Measurements from ENCODE around the gene SEMG2.

The SEMG2 gene

GRCh38 chr20:45269056-45269455, 47.9 kb downstream of the SEMG2 start:
- no peak for DNase-seq (ENCODE audit: extremely low spot score)
- TF ChIP-seq, protein P1, sequence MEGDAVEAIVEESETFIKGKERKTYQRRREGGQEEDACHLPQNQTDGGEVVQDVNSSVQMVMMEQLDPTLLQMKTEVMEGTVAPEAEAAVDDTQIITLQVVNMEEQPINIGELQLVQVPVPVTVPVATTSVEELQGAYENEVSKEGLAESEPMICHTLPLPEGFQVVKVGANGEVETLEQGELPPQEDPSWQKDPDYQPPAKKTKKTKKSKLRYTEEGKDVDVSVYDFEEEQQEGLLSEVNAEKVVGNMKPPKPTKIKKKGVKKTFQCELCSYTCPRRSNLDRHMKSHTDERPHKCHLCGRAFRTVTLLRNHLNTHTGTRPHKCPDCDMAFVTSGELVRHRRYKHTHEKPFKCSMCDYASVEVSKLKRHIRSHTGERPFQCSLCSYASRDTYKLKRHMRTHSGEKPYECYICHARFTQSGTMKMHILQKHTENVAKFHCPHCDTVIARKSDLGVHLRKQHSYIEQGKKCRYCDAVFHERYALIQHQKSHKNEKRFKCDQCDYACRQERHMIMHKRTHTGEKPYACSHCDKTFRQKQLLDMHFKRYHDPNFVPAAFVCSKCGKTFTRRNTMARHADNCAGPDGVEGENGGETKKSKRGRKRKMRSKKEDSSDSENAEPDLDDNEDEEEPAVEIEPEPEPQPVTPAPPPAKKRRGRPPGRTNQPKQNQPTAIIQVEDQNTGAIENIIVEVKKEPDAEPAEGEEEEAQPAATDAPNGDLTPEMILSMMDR (IDR thresholded peaks at IDR 0.05; ENCODE audit: control extremely low read depth, extremely low read depth, low read depth, missing control alignments) = no peak
- ChIA-PET CTCF (interaction anchor here (1.2 to 2.1 kb wide), 4 partner anchors 10 to 29 kb away, joined by 3 to 9 read pairs (median 5); no protein-coding TSS in a partner anchor), POLR2A (no interaction called here)

DNA sequence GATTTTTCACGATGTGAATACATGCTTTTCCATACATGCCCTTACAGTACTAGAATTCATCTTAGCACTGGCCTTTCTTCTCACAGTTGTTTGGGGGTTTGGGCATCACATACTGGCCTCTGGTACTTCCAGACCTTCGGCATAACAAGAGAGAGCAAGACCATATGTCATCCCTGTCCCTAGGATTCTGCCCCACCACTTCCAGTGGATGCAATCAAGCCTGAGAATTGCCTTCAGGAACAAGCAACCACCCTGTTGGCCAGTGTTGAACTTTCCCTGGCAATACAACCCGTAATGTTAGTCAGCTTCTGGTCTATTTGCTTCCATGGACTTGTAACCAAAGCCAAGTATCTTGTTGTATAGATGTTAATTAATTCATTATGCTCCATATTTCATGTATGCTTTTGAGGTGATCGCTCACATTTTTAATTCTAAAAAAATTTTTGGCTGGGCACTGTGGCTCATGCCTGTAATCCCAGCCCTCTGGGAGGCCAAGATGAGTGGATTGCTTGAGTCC, 48.6 kb downstream of the SEMG2 start:
- ChIA-PET CTCF (interaction anchor here (1.2 to 2.1 kb wide), 4 partner anchors 11 to 28 kb away, joined by 3 to 9 read pairs (median 5); no protein-coding TSS in a partner anchor), POLR2A (no interaction called here)
- DNase-seq (ENCODE audit: extremely low spot score) = no peak
- TF ChIP-seq, protein P1 (IDR thresholded peaks at IDR 0.05; ENCODE audit: control extremely low read depth, extremely low read depth, low read depth, missing control alignments) = no peak

Data from GM10248 (cell line).